ENCODE results near the gene PRKCB.
"Not testable (repeated sequence)": the region's sequence is repeated elsewhere in the genome, so short reads cannot be mapped to it uniquely, and the experiment has no call there.

PRKCB gene

DNA sequence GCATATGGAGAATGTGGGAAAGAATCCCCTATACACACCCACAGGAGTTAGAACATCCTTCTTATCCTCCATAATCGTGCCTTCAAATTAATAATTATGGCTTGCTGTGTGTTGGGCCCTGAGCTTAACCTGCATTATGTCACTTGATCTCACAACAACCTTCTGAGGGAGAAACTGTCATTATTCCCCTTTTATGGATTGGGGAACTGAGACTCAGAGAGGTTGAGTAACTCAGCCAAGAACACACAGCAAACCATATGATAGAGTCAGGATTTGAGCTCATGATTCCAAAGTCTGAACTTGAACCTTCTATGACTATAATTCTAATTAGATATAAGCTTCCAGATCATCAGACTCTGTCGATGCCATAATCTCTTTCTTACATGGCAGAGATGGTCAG lies 306.1 kb downstream of the PRKCB start:
- Histone ChIP-seq H3K9me3 (ENCODE audit: control insufficient read depth, low read length) (no peaks in the 10 kb centered on the region), H3K36me3 (ENCODE audit: control insufficient read depth, insufficient read depth, low read length) (no peaks in the 10 kb centered on the region), H3K4me3 (ENCODE audit: extremely low read depth, insufficient read depth, low read length, poor library complexity, severe bottlenecking) (no peak overlapping the region), H3K4me1 (ENCODE audit: control insufficient read depth, insufficient read depth, low read length, poor library complexity, severe bottlenecking) (peaks cover 12% of the 10 kb centered on the region), H3K27ac (ENCODE audit: low read depth, low read length, severe bottlenecking) (no peak overlapping the region)
- 100% methylated on average over 1 of the region's 2 CpGs for WGBS, 2 experiments (ENCODE audit: insufficient coverage in 2 of 2)

GRCh38 chr16:24145927-24146326 lies 310.1 kb downstream of the PRKCB start:
- Histone ChIP-seq H3K4me1 (ENCODE audit: control insufficient read depth, insufficient read depth, low read length, poor library complexity, severe bottlenecking) (peaks cover 2% of the 10 kb centered on the region), H3K27ac (ENCODE audit: low read depth, low read length, severe bottlenecking) (no peak overlapping the region), H3K9me3 (ENCODE audit: control insufficient read depth, low read length) (no peaks in the 10 kb centered on the region), H3K4me3 (ENCODE audit: extremely low read depth, insufficient read depth, low read length, poor library complexity, severe bottlenecking) (no peak overlapping the region), H3K36me3 (ENCODE audit: control insufficient read depth, insufficient read depth, low read length) (no peaks in the 10 kb centered on the region)
- WGBS, 2 experiments (ENCODE audit: insufficient coverage in 2 of 2): 83 to 98% methylated on average over 2 to 3 of the region's 3 CpGs

DNA sequence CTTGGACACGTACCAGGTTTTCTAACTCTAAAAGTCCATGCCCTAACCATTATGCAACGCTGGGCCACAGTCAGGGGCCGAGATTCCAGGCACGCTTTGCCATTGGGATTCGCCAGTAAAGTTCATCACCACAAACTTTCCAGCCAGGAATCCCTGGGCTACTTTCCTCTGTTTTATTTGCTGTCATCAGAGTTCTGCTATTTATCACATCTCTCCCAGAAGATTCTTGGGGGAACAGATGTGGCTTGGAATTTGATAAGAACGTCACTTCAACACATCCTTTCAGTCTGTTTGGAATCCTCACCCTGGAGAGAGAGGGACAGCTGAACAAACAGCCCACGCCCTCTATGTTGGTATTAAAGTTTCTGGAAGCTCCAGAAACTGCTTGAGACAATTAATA lies 310.7 kb downstream of the PRKCB start:
- Histone ChIP-seq H3K36me3 (ENCODE audit: control insufficient read depth, insufficient read depth, low read length) (no peaks in the 10 kb centered on the region), H3K4me1 (ENCODE audit: control insufficient read depth, insufficient read depth, low read length, poor library complexity, severe bottlenecking) (peaks cover 8% of the 10 kb centered on the region), H3K9me3 (ENCODE audit: control insufficient read depth, low read length) (no peaks in the 10 kb centered on the region), H3K4me3 (ENCODE audit: extremely low read depth, insufficient read depth, low read length, poor library complexity, severe bottlenecking) (no peak overlapping the region), H3K27ac (ENCODE audit: low read depth, low read length, severe bottlenecking) (no peak overlapping the region)
- 79 to 92% methylated on average over 1 to 5 of the region's 7 CpGs for WGBS, 2 experiments (ENCODE audit: insufficient coverage in 2 of 2)

DNA sequence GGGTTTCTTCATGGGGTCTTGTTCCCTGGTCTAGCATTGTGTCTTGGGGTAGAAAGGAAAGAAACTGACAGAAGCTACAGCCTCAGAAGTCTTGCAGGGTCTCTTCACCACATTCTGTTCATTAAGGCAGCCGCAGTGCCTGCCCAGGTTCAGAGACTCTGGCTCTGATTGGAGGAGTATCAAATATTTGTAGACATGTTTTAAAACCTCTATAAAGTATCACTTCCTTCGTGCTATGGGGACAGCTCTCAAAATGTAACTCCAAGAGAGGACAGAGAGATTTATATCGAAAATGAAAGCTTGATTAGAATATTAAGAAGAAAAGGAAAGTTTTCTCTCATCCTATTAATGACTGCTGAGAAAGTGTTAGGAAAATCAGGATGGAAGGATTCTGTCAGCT lies 313.3 kb downstream of the PRKCB start:
- Histone ChIP-seq H3K27ac (ENCODE audit: low read depth, low read length, severe bottlenecking) (no peak overlapping the region), H3K36me3 (ENCODE audit: control insufficient read depth, insufficient read depth, low read length) (no peaks in the 10 kb centered on the region), H3K4me3 (ENCODE audit: extremely low read depth, insufficient read depth, low read length, poor library complexity, severe bottlenecking) (no peak overlapping the region), H3K4me1 (ENCODE audit: control insufficient read depth, insufficient read depth, low read length, poor library complexity, severe bottlenecking) (peaks cover 21% of the 10 kb centered on the region), H3K9me3 (ENCODE audit: control insufficient read depth, low read length) (no peaks in the 10 kb centered on the region)
- no CpG with 5 or more reads among the region's 3 CpGs for WGBS, 2 experiments (ENCODE audit: insufficient coverage in 2 of 2)

GRCh38 chr16:24150282-24150681 lies 314.5 kb downstream of the PRKCB start:
- Histone ChIP-seq H3K27ac (ENCODE audit: low read depth, low read length, severe bottlenecking) (no peak overlapping the region), H3K4me3 (ENCODE audit: extremely low read depth, insufficient read depth, low read length, poor library complexity, severe bottlenecking) (no peak overlapping the region), H3K4me1 (ENCODE audit: control insufficient read depth, insufficient read depth, low read length, poor library complexity, severe bottlenecking) (peaks cover 21% of the 10 kb centered on the region), H3K36me3 (ENCODE audit: control insufficient read depth, insufficient read depth, low read length) (no peaks in the 10 kb centered on the region), H3K9me3 (ENCODE audit: control insufficient read depth, low read length) (no peaks in the 10 kb centered on the region)
- WGBS, 2 experiments (ENCODE audit: insufficient coverage in 2 of 2): 86% methylated on average over 1 of the region's 2 CpGs; no CpG with 5 or more reads in 1 of the 2 experiments

- Histone ChIP-seq H3K9me3 (ENCODE audit: control insufficient read depth, low read length) (no peaks in the 10 kb centered on the region), H3K36me3 (ENCODE audit: control insufficient read depth, insufficient read depth, low read length) (no peaks in the 10 kb centered on the region), H3K27ac (ENCODE audit: low read depth, low read length, severe bottlenecking) (peak overlapping the region; percentile 91), H3K4me3 (ENCODE audit: extremely low read depth, insufficient read depth, low read length, poor library complexity, severe bottlenecking) (no peak overlapping the region), H3K4me1 (ENCODE audit: control insufficient read depth, insufficient read depth, low read length, poor library complexity, severe bottlenecking) (peaks cover 21% of the 10 kb centered on the region)
- WGBS, 2 experiments (ENCODE audit: insufficient coverage in 2 of 2): 43 to 44% methylated on average over 5 of the region's 5 CpGs
Measured at GRCh38 chr16:24151482-24151939, 315.7 kb downstream of the PRKCB start.

- not testable (repeated sequence) for H3K4me3 ChIP-seq (ENCODE audit: extremely low read depth, insufficient read depth, low read length, poor library complexity, severe bottlenecking); H3K36me3 ChIP-seq (ENCODE audit: control insufficient read depth, insufficient read depth, low read length); H3K9me3 ChIP-seq (ENCODE audit: control insufficient read depth, low read length)
- Histone ChIP-seq H3K4me1 (ENCODE audit: control insufficient read depth, insufficient read depth, low read length, poor library complexity, severe bottlenecking) (peaks cover 21% of the 10 kb centered on the region), H3K27ac (ENCODE audit: low read depth, low read length, severe bottlenecking) (peak overlapping the region; percentile 91)
- WGBS, 2 experiments (ENCODE audit: insufficient coverage in 2 of 2): 71 to 82% methylated on average over 9 to 10 of the region's 10 CpGs
Measured at GRCh38 chr16:24152048-24152447, 316.3 kb downstream of the PRKCB start.

GRCh38 chr16:24152826-24153225 lies 317.0 kb downstream of the PRKCB start:
- Histone ChIP-seq H3K27ac (ENCODE audit: low read depth, low read length, severe bottlenecking) (peak overlapping the region; percentile 91), H3K4me3 (ENCODE audit: extremely low read depth, insufficient read depth, low read length, poor library complexity, severe bottlenecking) (no peak overlapping the region), H3K9me3 (ENCODE audit: control insufficient read depth, low read length) (no peaks in the 10 kb centered on the region), H3K4me1 (ENCODE audit: control insufficient read depth, insufficient read depth, low read length, poor library complexity, severe bottlenecking) (peaks cover 21% of the 10 kb centered on the region), H3K36me3 (ENCODE audit: control insufficient read depth, insufficient read depth, low read length) (no peaks in the 10 kb centered on the region)
- 29 to 71% methylated on average over 1 of the region's 1 CpG for WGBS, 2 experiments (ENCODE audit: insufficient coverage in 2 of 2)

DNA sequence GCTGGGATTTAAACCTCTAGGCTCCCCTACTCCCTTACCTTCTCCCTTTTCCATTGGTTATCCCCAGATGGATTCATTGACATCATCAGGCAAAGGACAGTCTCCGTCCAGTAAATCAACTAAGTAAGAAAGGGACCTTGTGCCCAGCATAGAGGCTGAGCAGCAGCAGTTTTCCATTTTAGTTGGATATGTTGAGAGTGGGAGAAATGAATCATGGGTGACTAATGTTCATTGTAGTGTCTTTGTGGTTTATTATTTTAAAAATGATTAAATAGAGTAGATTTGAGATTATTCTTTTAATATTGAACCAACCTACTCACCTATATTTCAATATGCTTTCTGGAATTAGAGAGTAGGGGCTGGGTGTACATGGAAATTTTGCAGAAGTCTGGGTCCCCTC lies 321.0 kb downstream of the PRKCB start:
- H3K9me3 ChIP-seq (ENCODE audit: control insufficient read depth, low read length): no peaks in the 10 kb centered on the region
- no peaks in the 10 kb centered on the region for H3K36me3 ChIP-seq (ENCODE audit: control insufficient read depth, insufficient read depth, low read length)
- H3K27ac ChIP-seq (ENCODE audit: low read depth, low read length, severe bottlenecking): no peak overlapping the region
- H3K4me1 ChIP-seq (ENCODE audit: control insufficient read depth, insufficient read depth, low read length, poor library complexity, severe bottlenecking): peaks cover 13% of the 10 kb centered on the region
- 71% methylated on average over 1 of the region's 1 CpG; no CpG with 5 or more reads in 1 of the 2 experiments for WGBS, 2 experiments (ENCODE audit: insufficient coverage in 2 of 2)
- no peak overlapping the region for H3K4me3 ChIP-seq (ENCODE audit: extremely low read depth, insufficient read depth, low read length, poor library complexity, severe bottlenecking)

GRCh38 chr16:24163935-24164334 lies 328.2 kb downstream of the PRKCB start:
- no peaks in the 10 kb centered on the region for H3K9me3 ChIP-seq (ENCODE audit: control insufficient read depth, low read length)
- H3K4me1 ChIP-seq (ENCODE audit: control insufficient read depth, insufficient read depth, low read length, poor library complexity, severe bottlenecking): no peaks in the 10 kb centered on the region
- no peak overlapping the region for H3K27ac ChIP-seq (ENCODE audit: low read depth, low read length, severe bottlenecking)
- H3K36me3 ChIP-seq (ENCODE audit: control insufficient read depth, insufficient read depth, low read length): no peaks in the 10 kb centered on the region
- WGBS, 2 experiments (ENCODE audit: insufficient coverage in 2 of 2): 50 to 100% methylated on average over 1 to 2 of the region's 3 CpGs
- no peak overlapping the region for H3K4me3 ChIP-seq (ENCODE audit: extremely low read depth, insufficient read depth, low read length, poor library complexity, severe bottlenecking)

DNA sequence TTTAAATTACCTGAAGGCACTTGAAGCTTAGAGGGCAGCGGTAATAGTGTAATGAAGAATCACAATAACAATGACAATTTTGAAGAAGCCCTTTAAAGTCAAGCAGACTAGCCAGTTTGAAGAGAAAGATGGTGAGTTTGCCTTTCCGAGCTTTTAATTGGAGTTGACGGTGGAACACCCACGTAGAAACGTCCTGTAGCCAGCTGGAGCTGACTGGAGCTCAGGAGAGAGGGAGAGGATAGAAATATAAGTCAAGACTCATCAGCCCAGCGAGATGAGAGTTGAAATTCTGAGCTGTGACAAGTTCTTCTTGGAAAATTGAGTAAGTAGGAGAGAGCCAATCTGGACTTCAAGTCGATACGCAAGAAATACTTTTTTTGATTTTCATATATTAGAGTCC lies 328.6 kb downstream of the PRKCB start:
- WGBS, 2 experiments (ENCODE audit: insufficient coverage in 2 of 2): 67 to 71% methylated on average over 5 to 6 of the region's 8 CpGs
- Histone ChIP-seq H3K9me3 (ENCODE audit: control insufficient read depth, low read length) (no peaks in the 10 kb centered on the region), H3K36me3 (ENCODE audit: control insufficient read depth, insufficient read depth, low read length) (no peaks in the 10 kb centered on the region), H3K27ac (ENCODE audit: low read depth, low read length, severe bottlenecking) (no peak overlapping the region), H3K4me3 (ENCODE audit: extremely low read depth, insufficient read depth, low read length, poor library complexity, severe bottlenecking) (no peak overlapping the region), H3K4me1 (ENCODE audit: control insufficient read depth, insufficient read depth, low read length, poor library complexity, severe bottlenecking) (no peaks in the 10 kb centered on the region)

Data from mesodermal cell (in vitro differentiated cells).